Measurements from ENCODE around the gene CD3E. TPM values are rescaled to one million over a fixed set of nuclear protein-coding genes. Genes with fewer than 3 reads are reported as not detected.

Gene CD3E
- total RNA-seq, 1 experiment from 2014 or later = not detected

DNA sequence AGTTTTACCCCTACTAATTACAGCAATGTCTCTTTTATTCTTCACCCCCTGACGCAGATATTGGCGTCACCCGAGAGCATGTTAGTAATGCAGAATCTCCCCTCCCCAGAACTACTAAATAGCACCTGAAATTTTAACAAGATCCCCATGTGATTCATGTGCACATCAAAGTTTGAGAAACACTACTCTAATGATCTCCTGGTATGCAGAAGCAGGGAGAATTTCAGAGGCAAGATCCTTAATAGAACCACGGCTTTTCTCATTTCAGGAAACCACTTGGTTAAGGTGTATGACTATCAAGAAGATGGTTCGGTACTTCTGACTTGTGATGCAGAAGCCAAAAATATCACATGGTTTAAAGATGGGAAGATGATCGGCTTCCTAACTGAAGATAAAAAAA is 44.9 kb downstream of the CD3E start:
- no CpG with 5 or more reads among the region's 6 CpGs for WGBS (ENCODE audit: extremely low coverage, insufficient read length, low lambda C conversion rate)
- Histone ChIP-seq H2BK15ac (ENCODE audit: low read depth, low read length) (no peak overlapping the region), H3K79me1 (ENCODE audit: insufficient read depth, low read depth, low read length, poor library complexity, severe bottlenecking) (no peaks in the 10 kb centered on the region), H3K9ac (ENCODE audit: extremely low read depth, insufficient read length, low read length) (no peak overlapping the region), H2BK12ac (ENCODE audit: insufficient read length, low read depth, low read length) (no peak overlapping the region), H4K20me1 (ENCODE audit: control insufficient read depth, insufficient read depth, insufficient read length) (no peaks in the 10 kb centered on the region), H2AK5ac (ENCODE audit: insufficient read length, low read length) (no peak overlapping the region), H3K14ac (ENCODE audit: insufficient read depth, low read length) (no peak overlapping the region), H4K8ac (replicated peaks; ENCODE audit: insufficient read length, low read depth, low read length) (no peak overlapping the region), H3K23me2 (ENCODE audit: insufficient read length, low read depth, low read length, poor library complexity, severe bottlenecking) (no peaks in the 10 kb centered on the region), H3K56ac (ENCODE audit: insufficient read length, low read depth, low read length) (no peak overlapping the region), H2AFZ (ENCODE audit: low read length) (no peak overlapping the region), H3T11ph (ENCODE audit: low read length) (no peak overlapping the region), H3K79me2 (ENCODE audit: insufficient read depth, low read length) (no peaks in the 10 kb centered on the region), H3K4ac (ENCODE audit: low read depth, low read length) (no peak overlapping the region), H3K4me2 (ENCODE audit: insufficient read depth, insufficient read length, low read length) (no peak overlapping the region), H4K91ac (ENCODE audit: insufficient read length, low read depth, low read length) (no peak overlapping the region), H4K5ac (ENCODE audit: insufficient read length, low read depth, low read length) (no peak overlapping the region), H3K9me3 (ENCODE audit: control insufficient read depth, low read depth, low read length) (no peaks in the 10 kb centered on the region), H2BK5ac (ENCODE audit: insufficient read length, low read length) (no peak overlapping the region), H2BK20ac (ENCODE audit: low read depth, low read length, poor library complexity, severe bottlenecking) (no peak overlapping the region), H3K27ac (ENCODE audit: insufficient read length, low read depth, low read length) (no peak overlapping the region), H3K18ac (ENCODE audit: insufficient read length, low read depth, low read length) (no peak overlapping the region), H3K23ac (ENCODE audit: insufficient read length, low read depth, low read length) (no peak overlapping the region), H3K4me1 (ENCODE audit: insufficient read depth, low read length) (no peaks in the 10 kb centered on the region), H2BK120ac (ENCODE audit: low read depth, low read length, poor library complexity, severe bottlenecking) (no peak overlapping the region), H3K27me3 (ENCODE audit: insufficient read depth, low read length) (no peaks in the 10 kb centered on the region)
- Mint-ChIP-seq H3K27ac (no peak overlapping the region), H3K27me3 (ENCODE audit: low read depth) (peaks cover 71% of the 10 kb centered on the region), H3K4me3 (no peak overlapping the region), H3K36me3 (ENCODE audit: insufficient read depth in 1 of 3, low read depth in 3 of 3) (no peaks in the 10 kb centered on the region), H3K9me3 (no peaks in the 10 kb centered on the region), H3K4me1 (peaks cover 7% of the 10 kb centered on the region in 2 experiments)
- TF ChIP-seq, protein P1, sequence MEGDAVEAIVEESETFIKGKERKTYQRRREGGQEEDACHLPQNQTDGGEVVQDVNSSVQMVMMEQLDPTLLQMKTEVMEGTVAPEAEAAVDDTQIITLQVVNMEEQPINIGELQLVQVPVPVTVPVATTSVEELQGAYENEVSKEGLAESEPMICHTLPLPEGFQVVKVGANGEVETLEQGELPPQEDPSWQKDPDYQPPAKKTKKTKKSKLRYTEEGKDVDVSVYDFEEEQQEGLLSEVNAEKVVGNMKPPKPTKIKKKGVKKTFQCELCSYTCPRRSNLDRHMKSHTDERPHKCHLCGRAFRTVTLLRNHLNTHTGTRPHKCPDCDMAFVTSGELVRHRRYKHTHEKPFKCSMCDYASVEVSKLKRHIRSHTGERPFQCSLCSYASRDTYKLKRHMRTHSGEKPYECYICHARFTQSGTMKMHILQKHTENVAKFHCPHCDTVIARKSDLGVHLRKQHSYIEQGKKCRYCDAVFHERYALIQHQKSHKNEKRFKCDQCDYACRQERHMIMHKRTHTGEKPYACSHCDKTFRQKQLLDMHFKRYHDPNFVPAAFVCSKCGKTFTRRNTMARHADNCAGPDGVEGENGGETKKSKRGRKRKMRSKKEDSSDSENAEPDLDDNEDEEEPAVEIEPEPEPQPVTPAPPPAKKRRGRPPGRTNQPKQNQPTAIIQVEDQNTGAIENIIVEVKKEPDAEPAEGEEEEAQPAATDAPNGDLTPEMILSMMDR (conservative IDR thresholded peaks at IDR 0.05) = no peak
- no peak for DNase-seq

Measured in H9 (cell line).